C4-2B (cell line): ENCODE data around the gene PHF2.

Source experiments
- CTCF ChIP-seq: fragments of 450-650 bp; conservative IDR thresholded peaks from 2 replicates; pipeline ENCODE4 v1.5.1; 2017; ENCODE audit warnings: mild to moderate bottlenecking
- ZFX ChIP-seq: fragments of 450-650 bp; IDR thresholded peaks from 2 replicates; pipeline ENCODE4 v1.6.1; 2017

- TF ChIP-seq CTCF, result no peak
- TF ChIP-seq ZFX, result no peak
Measured at GRCh38 chr9:93698140-93698908, 121.9 kb downstream of the PHF2 start.
